Measurements from ENCODE around the gene GBE1. TPM values are rescaled to one million over a fixed set of nuclear protein-coding genes. Genes with fewer than 3 reads are reported as not detected.
A peak's percentile ranks its signal among the peaks of the same experiment; 100 is the strongest.

GBE1 gene
- total and polyA plus RNA-seq, 10 of the 15 experiments (the other 5 are each of a cell fraction or from before 2014, with no cell fraction given) = 21.4 to 62.2 (median 41.5) TPM

DNA sequence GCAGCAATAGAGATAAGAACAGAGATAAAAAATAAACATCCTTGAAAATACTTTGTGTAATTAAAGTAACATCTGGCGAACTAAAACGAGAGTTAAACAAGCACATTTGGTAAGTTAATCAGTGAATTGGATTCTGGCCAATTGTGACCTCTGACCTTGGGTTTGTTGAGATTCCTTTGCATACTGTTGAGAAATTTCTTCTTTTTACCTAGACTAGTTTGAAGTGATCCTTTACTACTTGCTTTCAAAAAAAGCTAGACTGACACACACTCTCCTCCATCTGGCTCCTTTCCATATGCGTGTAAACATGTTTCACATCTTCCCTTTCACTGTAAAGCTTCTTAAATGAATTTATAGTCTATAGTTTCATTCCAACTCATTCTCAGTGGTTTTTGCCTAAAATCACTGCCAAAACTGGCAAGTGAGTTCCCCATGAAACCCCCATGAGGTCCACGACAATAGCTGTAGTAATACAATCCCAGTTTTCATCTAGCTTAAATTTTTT, 17.3 kb upstream of the GBE1 start:
- no peaks in the 10 kb centered on the region for H3K79me2 ChIP-seq (ENCODE audit: control insufficient read depth, insufficient read depth, low read length)
- no peak overlapping the region for H3K4me3 ChIP-seq
- CTCF ChIA-PET = interaction anchor here (1.4 kb wide), 1 partner anchor 17 kb away, joined by 5 read pairs; no protein-coding TSS in a partner anchor
- H3K27me3 ChIP-seq (replicated peaks in 1 of 2; ENCODE audit: control insufficient read depth in 2 of 2, insufficient read depth in 2 of 2, low read length in 1 of 2) = no peaks in the 10 kb centered on the region
- FAIRE-seq (no peak), ATAC-seq (peak; percentile 73), DNase-seq (ENCODE audit: low read depth, low spot score) (peak; percentile 39)
- H2AFZ ChIP-seq (ENCODE audit: control insufficient read depth, low read depth, low read length) = peak overlapping the region; percentile 13; the same call in 1 of the 2 replicates
- no peaks in the 10 kb centered on the region for H3K36me3 ChIP-seq (ENCODE audit: control insufficient read depth in 2 of 2, insufficient read depth in 2 of 2, low read length in 1 of 2)
- no TSS peak for BruUV-seq (replicated peaks)
- WGBS (ENCODE audit: insufficient coverage, insufficient replicate concordance, low lambda C conversion rate, missing lambda C conversion rate) = 47% methylated on average over 4 of the region's 4 CpGs
- H4K20me1 ChIP-seq (ENCODE audit: control insufficient read depth, insufficient read depth) = no peaks in the 10 kb centered on the region
- in situ Hi-C loops (cut with MboI) (no loop called here), intact Hi-C loops (cut with micrococcal nuclease; ENCODE audit: unreplicated experiment) (loop anchor here (1.0 to 5.0 kb wide), 2 partner anchors 17 to 39 kb away; partner anchors contain the start of gene GBE1)
- H3K9me3 ChIP-seq (replicated peaks; ENCODE audit: control insufficient read depth, insufficient read depth, low read length) = peaks cover 26% of the 10 kb centered on the region
- no peak overlapping the region for H3K9ac ChIP-seq (ENCODE audit: control insufficient read depth, insufficient read depth, low read length)
- peak overlapping the region; percentile 35; the same call in 1 of the 2 replicates for H3K27ac ChIP-seq (ENCODE audit: control insufficient read depth, insufficient read depth)
- H3K4me2 ChIP-seq (ENCODE audit: control insufficient read depth, insufficient read depth) = no peak overlapping the region; the same call in 1 of the 2 replicates
- POLR2A ChIA-PET = interaction anchor here (1.9 kb wide), 1 partner anchor 16 kb away, joined by 9 read pairs; the partner anchor contains the start of gene GBE1
- H3K4me1 ChIP-seq (ENCODE audit: control insufficient read depth, insufficient read depth, low read length) = no peaks in the 10 kb centered on the region
- RAD21 ChIA-PET (ENCODE audit: unreplicated experiment) = interaction anchor here (0.6 to 1.9 kb wide), 6 partner anchors 10 to 54 kb away, joined by 3 to 10 read pairs (median 5); partner anchors contain the start of gene GBE1
- SMC1A ChIA-PET (ENCODE audit: uncharacterized antibody, unreplicated experiment) = interaction anchor here (0.6 to 3.7 kb wide), 7 partner anchors 10 to 115 kb away, joined by 3 to 23 read pairs (median 3); partner anchors contain the start of gene GBE1
- peak; percentile 63 for TF ChIP-seq NR2C1 (IDR thresholded peaks at IDR 0.05)
- TF ChIP-seq, protein P1, sequence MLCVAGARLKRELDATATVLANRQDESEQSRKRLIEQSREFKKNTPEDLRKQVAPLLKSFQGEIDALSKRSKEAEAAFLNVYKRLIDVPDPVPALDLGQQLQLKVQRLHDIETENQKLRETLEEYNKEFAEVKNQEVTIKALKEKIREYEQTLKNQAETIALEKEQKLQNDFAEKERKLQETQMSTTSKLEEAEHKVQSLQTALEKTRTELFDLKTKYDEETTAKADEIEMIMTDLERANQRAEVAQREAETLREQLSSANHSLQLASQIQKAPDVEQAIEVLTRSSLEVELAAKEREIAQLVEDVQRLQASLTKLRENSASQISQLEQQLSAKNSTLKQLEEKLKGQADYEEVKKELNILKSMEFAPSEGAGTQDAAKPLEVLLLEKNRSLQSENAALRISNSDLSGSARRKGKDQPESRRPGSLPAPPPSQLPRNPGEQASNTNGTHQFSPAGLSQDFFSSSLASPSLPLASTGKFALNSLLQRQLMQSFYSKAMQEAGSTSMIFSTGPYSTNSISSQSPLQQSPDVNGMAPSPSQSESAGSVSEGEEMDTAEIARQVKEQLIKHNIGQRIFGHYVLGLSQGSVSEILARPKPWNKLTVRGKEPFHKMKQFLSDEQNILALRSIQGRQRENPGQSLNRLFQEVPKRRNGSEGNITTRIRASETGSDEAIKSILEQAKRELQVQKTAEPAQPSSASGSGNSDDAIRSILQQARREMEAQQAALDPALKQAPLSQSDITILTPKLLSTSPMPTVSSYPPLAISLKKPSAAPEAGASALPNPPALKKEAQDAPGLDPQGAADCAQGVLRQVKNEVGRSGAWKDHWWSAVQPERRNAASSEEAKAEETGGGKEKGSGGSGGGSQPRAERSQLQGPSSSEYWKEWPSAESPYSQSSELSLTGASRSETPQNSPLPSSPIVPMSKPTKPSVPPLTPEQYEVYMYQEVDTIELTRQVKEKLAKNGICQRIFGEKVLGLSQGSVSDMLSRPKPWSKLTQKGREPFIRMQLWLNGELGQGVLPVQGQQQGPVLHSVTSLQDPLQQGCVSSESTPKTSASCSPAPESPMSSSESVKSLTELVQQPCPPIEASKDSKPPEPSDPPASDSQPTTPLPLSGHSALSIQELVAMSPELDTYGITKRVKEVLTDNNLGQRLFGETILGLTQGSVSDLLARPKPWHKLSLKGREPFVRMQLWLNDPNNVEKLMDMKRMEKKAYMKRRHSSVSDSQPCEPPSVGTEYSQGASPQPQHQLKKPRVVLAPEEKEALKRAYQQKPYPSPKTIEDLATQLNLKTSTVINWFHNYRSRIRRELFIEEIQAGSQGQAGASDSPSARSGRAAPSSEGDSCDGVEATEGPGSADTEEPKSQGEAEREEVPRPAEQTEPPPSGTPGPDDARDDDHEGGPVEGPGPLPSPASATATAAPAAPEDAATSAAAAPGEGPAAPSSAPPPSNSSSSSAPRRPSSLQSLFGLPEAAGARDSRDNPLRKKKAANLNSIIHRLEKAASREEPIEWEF (IDR thresholded peaks at IDR 0.05; ENCODE audit: insufficient replicate concordance, low read depth, low read length) = no peak
- TF ChIP-seq TAF1 (IDR thresholded peaks at IDR 0.05; ENCODE audit: borderline replicate concordance, low read depth, low read length) = no peak
- no peak for TF ChIP-seq SP1 (IDR thresholded peaks at IDR 0.05; ENCODE audit: low read depth, low read length)
- TF ChIP-seq TARDBP (IDR thresholded peaks at IDR 0.05; ENCODE audit: borderline replicate concordance) = no peak
- no peak for TF ChIP-seq EGR1 (IDR thresholded peaks at IDR 0.05; ENCODE audit: borderline replicate concordance in 1 of 2, low read depth in 2 of 2, low read length in 2 of 2)
- TF ChIP-seq FOS (IDR thresholded peaks at IDR 0.05; ENCODE audit: borderline replicate concordance, extremely low read depth, insufficient read length) = no peak
- peak; percentile 69 for TF ChIP-seq NR2F1 (conservative IDR thresholded peaks at IDR 0.05)
- no peak for TF ChIP-seq PML (IDR thresholded peaks at IDR 0.05; ENCODE audit: low read length)
- TF ChIP-seq, protein P2, sequence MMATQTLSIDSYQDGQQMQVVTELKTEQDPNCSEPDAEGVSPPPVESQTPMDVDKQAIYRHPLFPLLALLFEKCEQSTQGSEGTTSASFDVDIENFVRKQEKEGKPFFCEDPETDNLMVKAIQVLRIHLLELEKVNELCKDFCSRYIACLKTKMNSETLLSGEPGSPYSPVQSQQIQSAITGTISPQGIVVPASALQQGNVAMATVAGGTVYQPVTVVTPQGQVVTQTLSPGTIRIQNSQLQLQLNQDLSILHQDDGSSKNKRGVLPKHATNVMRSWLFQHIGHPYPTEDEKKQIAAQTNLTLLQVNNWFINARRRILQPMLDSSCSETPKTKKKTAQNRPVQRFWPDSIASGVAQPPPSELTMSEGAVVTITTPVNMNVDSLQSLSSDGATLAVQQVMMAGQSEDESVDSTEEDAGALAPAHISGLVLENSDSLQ (IDR thresholded peaks at IDR 0.05) = no peak
- TF ChIP-seq POLR2A (IDR thresholded peaks at IDR 0.05; ENCODE audit: low read depth, low read length) = no peak
- no peak for TF ChIP-seq BHLHE40 (IDR thresholded peaks at IDR 0.05; ENCODE audit: borderline replicate concordance in 1 of 2, low read depth in 2 of 2, low read length in 1 of 2)
- no peak for TF ChIP-seq GABPA (IDR thresholded peaks at IDR 0.05; ENCODE audit: low read depth)
- no peak for TF ChIP-seq YBX1 (IDR thresholded peaks at IDR 0.05)
- TF ChIP-seq, protein P3, sequence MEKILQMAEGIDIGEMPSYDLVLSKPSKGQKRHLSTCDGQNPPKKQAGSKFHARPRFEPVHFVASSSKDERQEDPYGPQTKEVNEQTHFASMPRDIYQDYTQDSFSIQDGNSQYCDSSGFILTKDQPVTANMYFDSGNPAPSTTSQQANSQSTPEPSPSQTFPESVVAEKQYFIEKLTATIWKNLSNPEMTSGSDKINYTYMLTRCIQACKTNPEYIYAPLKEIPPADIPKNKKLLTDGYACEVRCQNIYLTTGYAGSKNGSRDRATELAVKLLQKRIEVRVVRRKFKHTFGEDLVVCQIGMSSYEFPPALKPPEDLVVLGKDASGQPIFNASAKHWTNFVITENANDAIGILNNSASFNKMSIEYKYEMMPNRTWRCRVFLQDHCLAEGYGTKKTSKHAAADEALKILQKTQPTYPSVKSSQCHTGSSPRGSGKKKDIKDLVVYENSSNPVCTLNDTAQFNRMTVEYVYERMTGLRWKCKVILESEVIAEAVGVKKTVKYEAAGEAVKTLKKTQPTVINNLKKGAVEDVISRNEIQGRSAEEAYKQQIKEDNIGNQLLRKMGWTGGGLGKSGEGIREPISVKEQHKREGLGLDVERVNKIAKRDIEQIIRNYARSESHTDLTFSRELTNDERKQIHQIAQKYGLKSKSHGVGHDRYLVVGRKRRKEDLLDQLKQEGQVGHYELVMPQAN (conservative IDR thresholded peaks at IDR 0.05) = no peak
- TF ChIP-seq HCFC1 (IDR thresholded peaks at IDR 0.05; ENCODE audit: low read length) = no peak
